Measurements from ENCODE around the gene CASP8AP2. TPM values are rescaled to one million over a fixed set of nuclear protein-coding genes. Genes with fewer than 3 reads are reported as not detected.

CASP8AP2 gene
- total and polyA plus RNA-seq, 2 of the 13 experiments (the other 11 are each of a cell fraction or from before 2014, with no cell fraction given) = 5.7 to 13.5 TPM

- TF ChIP-seq, protein P1, sequence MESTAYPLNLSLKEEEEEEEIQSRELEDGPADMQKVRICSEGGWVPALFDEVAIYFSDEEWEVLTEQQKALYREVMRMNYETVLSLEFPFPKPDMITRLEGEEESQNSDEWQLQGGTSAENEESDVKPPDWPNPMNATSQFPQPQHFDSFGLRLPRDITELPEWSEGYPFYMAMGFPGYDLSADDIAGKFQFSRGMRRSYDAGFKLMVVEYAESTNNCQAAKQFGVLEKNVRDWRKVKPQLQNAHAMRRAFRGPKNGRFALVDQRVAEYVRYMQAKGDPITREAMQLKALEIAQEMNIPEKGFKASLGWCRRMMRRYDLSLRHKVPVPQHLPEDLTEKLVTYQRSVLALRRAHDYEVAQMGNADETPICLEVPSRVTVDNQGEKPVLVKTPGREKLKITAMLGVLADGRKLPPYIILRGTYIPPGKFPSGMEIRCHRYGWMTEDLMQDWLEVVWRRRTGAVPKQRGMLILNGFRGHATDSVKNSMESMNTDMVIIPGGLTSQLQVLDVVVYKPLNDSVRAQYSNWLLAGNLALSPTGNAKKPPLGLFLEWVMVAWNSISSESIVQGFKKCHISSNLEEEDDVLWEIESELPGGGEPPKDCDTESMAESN (CRISPR knock-in tag; conservative IDR thresholded peaks at IDR 0.05) = no peak
- no peak for TF ChIP-seq ZNF20 (CRISPR knock-in tag; IDR thresholded peaks at IDR 0.05)
Observed at GRCh38 chr6:89840538-89840937, 10.9 kb downstream of the CASP8AP2 start (continued).

DNA sequence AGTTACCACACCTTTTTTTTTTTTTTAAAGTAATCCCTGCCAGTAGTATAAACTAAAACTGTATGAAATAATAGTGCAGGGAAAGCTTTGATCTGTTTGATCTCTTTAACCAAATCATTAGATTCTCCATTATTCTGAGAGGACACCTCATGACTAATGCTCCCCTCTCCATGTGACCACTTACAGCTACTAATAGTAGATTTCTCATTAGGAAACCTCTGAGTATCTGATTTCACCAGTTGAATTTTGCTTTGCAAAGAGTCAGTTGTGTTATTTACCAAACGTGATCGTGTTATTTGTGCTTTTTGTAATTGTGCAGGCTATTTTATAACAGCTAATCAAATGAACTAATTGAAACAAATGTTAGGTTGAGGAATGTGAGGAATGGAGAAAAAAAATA lies 12.5 kb downstream of the CASP8AP2 start:
- no peak overlapping the region for H2AFZ ChIP-seq (ENCODE audit: low read length)
- H3K79me2 ChIP-seq (ENCODE audit: insufficient read depth, low read length) = peaks cover 9% of the 10 kb centered on the region
- TF ChIP-seq ZFP37 (CRISPR knock-in tag; IDR thresholded peaks at IDR 0.05; ENCODE audit: borderline replicate concordance) (no peak), TOE1 (CRISPR knock-in tag; IDR thresholded peaks at IDR 0.05) (no peak), ZNF784 (CRISPR knock-in tag; IDR thresholded peaks at IDR 0.05; ENCODE audit: borderline replicate concordance) (no peak), PPARG (CRISPR knock-in tag; conservative IDR thresholded peaks at IDR 0.05) (no peak), PRMT3 (CRISPR knock-in tag; IDR thresholded peaks at IDR 0.05; ENCODE audit: borderline replicate concordance, low read depth) (no peak), ZNF724P (CRISPR knock-in tag; IDR thresholded peaks at IDR 0.05; ENCODE audit: borderline replicate concordance) (no peak), ELF3 (CRISPR knock-in tag; IDR thresholded peaks at IDR 0.05) (no peak)
- TF ChIP-seq, protein P2, sequence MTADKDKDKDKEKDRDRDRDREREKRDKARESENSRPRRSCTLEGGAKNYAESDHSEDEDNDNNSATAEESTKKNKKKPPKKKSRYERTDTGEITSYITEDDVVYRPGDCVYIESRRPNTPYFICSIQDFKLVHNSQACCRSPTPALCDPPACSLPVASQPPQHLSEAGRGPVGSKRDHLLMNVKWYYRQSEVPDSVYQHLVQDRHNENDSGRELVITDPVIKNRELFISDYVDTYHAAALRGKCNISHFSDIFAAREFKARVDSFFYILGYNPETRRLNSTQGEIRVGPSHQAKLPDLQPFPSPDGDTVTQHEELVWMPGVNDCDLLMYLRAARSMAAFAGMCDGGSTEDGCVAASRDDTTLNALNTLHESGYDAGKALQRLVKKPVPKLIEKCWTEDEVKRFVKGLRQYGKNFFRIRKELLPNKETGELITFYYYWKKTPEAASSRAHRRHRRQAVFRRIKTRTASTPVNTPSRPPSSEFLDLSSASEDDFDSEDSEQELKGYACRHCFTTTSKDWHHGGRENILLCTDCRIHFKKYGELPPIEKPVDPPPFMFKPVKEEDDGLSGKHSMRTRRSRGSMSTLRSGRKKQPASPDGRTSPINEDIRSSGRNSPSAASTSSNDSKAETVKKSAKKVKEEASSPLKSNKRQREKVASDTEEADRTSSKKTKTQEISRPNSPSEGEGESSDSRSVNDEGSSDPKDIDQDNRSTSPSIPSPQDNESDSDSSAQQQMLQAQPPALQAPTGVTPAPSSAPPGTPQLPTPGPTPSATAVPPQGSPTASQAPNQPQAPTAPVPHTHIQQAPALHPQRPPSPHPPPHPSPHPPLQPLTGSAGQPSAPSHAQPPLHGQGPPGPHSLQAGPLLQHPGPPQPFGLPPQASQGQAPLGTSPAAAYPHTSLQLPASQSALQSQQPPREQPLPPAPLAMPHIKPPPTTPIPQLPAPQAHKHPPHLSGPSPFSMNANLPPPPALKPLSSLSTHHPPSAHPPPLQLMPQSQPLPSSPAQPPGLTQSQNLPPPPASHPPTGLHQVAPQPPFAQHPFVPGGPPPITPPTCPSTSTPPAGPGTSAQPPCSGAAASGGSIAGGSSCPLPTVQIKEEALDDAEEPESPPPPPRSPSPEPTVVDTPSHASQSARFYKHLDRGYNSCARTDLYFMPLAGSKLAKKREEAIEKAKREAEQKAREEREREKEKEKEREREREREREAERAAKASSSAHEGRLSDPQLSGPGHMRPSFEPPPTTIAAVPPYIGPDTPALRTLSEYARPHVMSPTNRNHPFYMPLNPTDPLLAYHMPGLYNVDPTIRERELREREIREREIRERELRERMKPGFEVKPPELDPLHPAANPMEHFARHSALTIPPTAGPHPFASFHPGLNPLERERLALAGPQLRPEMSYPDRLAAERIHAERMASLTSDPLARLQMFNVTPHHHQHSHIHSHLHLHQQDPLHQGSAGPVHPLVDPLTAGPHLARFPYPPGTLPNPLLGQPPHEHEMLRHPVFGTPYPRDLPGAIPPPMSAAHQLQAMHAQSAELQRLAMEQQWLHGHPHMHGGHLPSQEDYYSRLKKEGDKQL (CRISPR knock-in tag; IDR thresholded peaks at IDR 0.05; ENCODE audit: low read depth) = no peak
- TF ChIP-seq, protein P3, sequence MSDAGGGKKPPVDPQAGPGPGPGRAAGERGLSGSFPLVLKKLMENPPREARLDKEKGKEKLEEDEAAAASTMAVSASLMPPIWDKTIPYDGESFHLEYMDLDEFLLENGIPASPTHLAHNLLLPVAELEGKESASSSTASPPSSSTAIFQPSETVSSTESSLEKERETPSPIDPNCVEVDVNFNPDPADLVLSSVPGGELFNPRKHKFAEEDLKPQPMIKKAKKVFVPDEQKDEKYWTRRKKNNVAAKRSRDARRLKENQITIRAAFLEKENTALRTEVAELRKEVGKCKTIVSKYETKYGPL (CRISPR knock-in tag; IDR thresholded peaks at IDR 0.05) = no peak
- 95% methylated on average over 2 of the region's 2 CpGs for WGBS (ENCODE audit: low lambda C conversion rate)
- H3K27me3 ChIP-seq (ENCODE audit: control insufficient read depth in 1 of 2, insufficient read depth in 2 of 2, low read length in 2 of 2) = no peaks in the 10 kb centered on the region
- ATAC-seq = no peak
- H3K4me1 ChIP-seq (ENCODE audit: insufficient read depth, low read length) = no peaks in the 10 kb centered on the region
- intact Hi-C loops (cut with micrococcal nuclease; ENCODE audit: unreplicated experiment) = no loop called here
- peaks cover 0 to 4% of the 10 kb centered on the region in 2 experiments; a peak in 3 of 5 replicates for H3K36me3 ChIP-seq (replicated peaks in 1 of 2; ENCODE audit: control insufficient read depth in 1 of 2, insufficient read depth in 2 of 2, low read length in 2 of 2)
- no peaks in the 10 kb centered on the region for H4K20me1 ChIP-seq (ENCODE audit: insufficient read depth, low read length)
- ChIA-PET CTCF (ENCODE audit: low intra/inter-chr PET ratio, low total read pairs) (no interaction called here), POLR2A (no interaction called here)
- H3K4me2 ChIP-seq (ENCODE audit: low read depth, low read length) = no peak overlapping the region
- H3K27ac ChIP-seq (ENCODE audit: extremely low read length, insufficient read depth, low read length) = no peak overlapping the region
- H3K9me3 ChIP-seq (ENCODE audit: low read length) = no peaks in the 10 kb centered on the region
- no peak overlapping the region for H3K4me3 ChIP-seq (replicated peaks in 1 of 3; ENCODE audit: insufficient read depth in 1 of 3, low read depth in 2 of 3, low read length in 3 of 3)
- no peak overlapping the region for H3K9ac ChIP-seq (ENCODE audit: insufficient read depth, low read depth, low read length)
- in situ Hi-C loops (cut with HindIII; ENCODE audit: extremely low pct_ligation_motif_present, low pct_unique_long_range_greater_than_20kb) = no loop called here
- no peak for DNase-seq (ENCODE audit: low spot score)
- FAIRE-seq = no peak
- no TSS peak for BruUV-seq (replicated peaks)

Measured in HepG2 (cell line).